PFSK-1 (cell line): ENCODE results near the gene BRINP1.

ENCODE experiments used
- FOXP2 ChIP-seq: optimal IDR thresholded peaks from 2 replicates; pipeline ENCODE3; 2011; ENCODE audit warnings: borderline replicate concordance, control low read depth, inconsistent platforms; ENCODE audit not compliant: insufficient read depth; ENCODE audit errors: extremely low read length, extremely low read depth
- POLR2AphosphoS5 ChIP-seq: IDR thresholded peaks from 2 replicates; pipeline ENCODE4 v1.6.1; 2012; ENCODE audit warnings: low read depth, mild to moderate bottlenecking, control low read depth, low read length, moderate library complexity
- REST ChIP-seq, 2 experiments: IDR thresholded peaks; 2 replicates each; pipeline versions ENCODE4 v1.6.1 to v1.8.0; 2011 to 2012; ENCODE audit warnings: low read depth in 2 of 2, low read length in 2 of 2, control low read depth in 1 of 2, inconsistent platforms in 1 of 2, mild to moderate bottlenecking in 1 of 2, moderate library complexity in 1 of 2; ENCODE audit not compliant: insufficient read depth in 1 of 2
- SIN3A ChIP-seq: IDR thresholded peaks from 2 replicates; pipeline ENCODE4 v1.6.1; 2012; ENCODE audit warnings: mild to moderate bottlenecking, low read length, moderate library complexity, borderline replicate concordance; ENCODE audit not compliant: insufficient read depth
- TAF1 ChIP-seq: IDR thresholded peaks from 2 replicates; pipeline ENCODE4 v1.6.1; 2012; ENCODE audit warnings: low read length, control low read depth, borderline replicate concordance; ENCODE audit not compliant: insufficient read depth

BRINP1 gene

DNA sequence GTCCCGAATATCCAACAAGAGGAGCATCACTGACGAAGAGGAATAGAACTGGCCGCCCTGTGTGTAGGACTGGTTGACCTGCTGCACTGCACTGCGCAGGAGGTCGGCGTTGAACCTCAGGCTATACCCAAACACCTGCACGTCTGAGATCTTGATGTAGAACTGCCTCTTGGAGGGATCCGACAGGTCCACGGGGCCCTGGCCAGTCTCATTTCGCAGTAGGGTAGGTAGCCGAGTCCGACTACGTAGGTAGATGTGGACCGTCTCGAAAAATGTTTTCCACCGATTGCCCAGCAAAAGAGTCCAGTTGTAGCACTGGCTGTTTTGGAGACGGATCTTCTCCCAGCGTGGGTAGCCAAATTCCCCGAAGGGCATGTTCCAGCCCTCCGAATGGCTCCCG lies 202.0 kb downstream of the BRINP1 start:
- no peak for TF ChIP-seq TAF1
- TF ChIP-seq FOXP2: no peak
- TF ChIP-seq POLR2AphosphoS5: no peak
- TF ChIP-seq SIN3A: no peak

GRCh38 chr9:119166096-119166495 lies 203.1 kb downstream of the BRINP1 start:
- no peak for TF ChIP-seq SIN3A
- no peak for TF ChIP-seq REST (IDR thresholded peaks at IDR 0.05; ENCODE audit: insufficient read depth in 1 of 2, low read depth in 2 of 2, low read length in 2 of 2)
- TF ChIP-seq FOXP2: no peak
- TF ChIP-seq POLR2AphosphoS5: no peak
- no peak for TF ChIP-seq TAF1

GRCh38 chr9:119165131-119165530 lies 204.1 kb downstream of the BRINP1 start:
- no peak for TF ChIP-seq REST (IDR thresholded peaks at IDR 0.05; ENCODE audit: insufficient read depth in 1 of 2, low read depth in 2 of 2, low read length in 2 of 2)
- no peak for TF ChIP-seq TAF1
- TF ChIP-seq FOXP2: no peak
- no peak for TF ChIP-seq POLR2AphosphoS5

DNA sequence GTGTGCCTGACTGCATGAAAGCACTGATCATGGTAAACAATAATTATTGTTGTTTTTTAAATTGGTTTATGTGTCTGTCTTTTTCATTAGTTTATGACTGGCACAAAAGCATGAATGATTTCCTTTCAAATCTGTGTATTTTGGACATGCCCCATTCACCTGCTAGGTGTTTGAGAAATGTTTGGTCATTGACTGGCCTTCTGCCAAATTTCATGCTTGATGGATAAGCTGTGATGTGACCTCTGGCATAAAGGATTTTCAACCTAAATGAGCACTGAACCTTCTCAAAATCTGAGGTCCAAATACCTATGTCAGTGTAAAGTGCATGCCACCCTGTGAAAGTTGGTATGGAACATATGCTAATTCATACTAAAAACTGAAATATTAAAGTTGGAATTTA lies 204.5 kb downstream of the BRINP1 start:
- no peak for TF ChIP-seq TAF1
- TF ChIP-seq REST (IDR thresholded peaks at IDR 0.05; ENCODE audit: insufficient read depth in 1 of 2, low read depth in 2 of 2, low read length in 2 of 2): no peak
- TF ChIP-seq SIN3A: no peak
- no peak for TF ChIP-seq FOXP2
- TF ChIP-seq POLR2AphosphoS5: no peak

- TF ChIP-seq REST (IDR thresholded peaks at IDR 0.05; ENCODE audit: insufficient read depth in 1 of 2, low read depth in 2 of 2, low read length in 2 of 2) (no peak), POLR2AphosphoS5 (no peak), TAF1 (no peak), SIN3A (no peak), FOXP2 (no peak)
These were observed 208.7 kb downstream of the BRINP1 start for GRCh38 chr9:119160551-119160950.
